H1 (cell line): ENCODE measurements around the gene RND3. TPM values are rescaled to one million over a fixed set of nuclear protein-coding genes. Genes with fewer than 3 reads are reported as not detected.
A peak's percentile ranks its signal among the peaks of the same experiment; 100 is the strongest.

Experiments
- CTCF ChIA-PET: fragments of 300-600 bp; sonication (Branson Sonifier 250); formaldehyde crosslinking; loops from one replicate; lab custom pipeline; 2021; ENCODE audit not compliant: partially characterized antibody; lab: Charles Lee
- POLR2A ChIA-PET: fragments of 300-600 bp; sonication (Branson Sonifier 250); formaldehyde crosslinking; loops from one replicate; lab custom pipeline; 2021; ENCODE audit warnings: inconsistent platforms; ENCODE audit not compliant: partially characterized antibody; lab: Charles Lee
- DNase-seq, 2 experiments: peaks; one replicate each; pipeline versions ENCODE4 v3.0.0 to v3.0.0-alpha.2; 2010 to 2022; ENCODE audit warnings: low spot score in 2 of 2, low read depth in 1 of 2, mixed read lengths in 1 of 2
- FAIRE-seq: peaks from 2 replicates; lab custom pipeline; 2011; peaks lifted over from hg19 to GRCh38; lab: Jason Lieb, UNC
- H2AFZ ChIP-seq: 2 replicates; pipeline ENCODE4 v1.8.1; 2012; ENCODE audit warnings: low read length, inconsistent platforms
- H2AK5ac ChIP-seq: 2 replicates; pipeline ENCODE4 v1.6.1; 2013; ENCODE audit warnings: low read depth, low read length
- H2BK120ac ChIP-seq: replicated peaks from 2 replicates; pipeline ENCODE3; 2013; ENCODE audit warnings: low read depth, low read length, inconsistent platforms
- H2BK12ac ChIP-seq: 2 replicates; pipeline ENCODE4 v1.6.1; 2013; ENCODE audit warnings: low read depth, low read length
- H2BK15ac ChIP-seq: 2 replicates; pipeline ENCODE4 v1.6.1; 2013; ENCODE audit warnings: low read length
- H2BK20ac ChIP-seq: 2 replicates; pipeline ENCODE4 v1.6.1; 2013; ENCODE audit warnings: low read length
- H2BK5ac ChIP-seq: 2 replicates; pipeline ENCODE4 v1.6.1; 2013; ENCODE audit warnings: low read depth, low read length
- H3K14ac ChIP-seq: 2 replicates; pipeline ENCODE4 v1.6.1; 2013; ENCODE audit warnings: inconsistent platforms; ENCODE audit not compliant: insufficient read length
- H3K18ac ChIP-seq: 2 replicates; pipeline ENCODE4 v1.6.1; 2013; ENCODE audit warnings: low read length; ENCODE audit errors: extremely low read depth
- H3K23ac ChIP-seq: 2 replicates; pipeline ENCODE4 v1.6.1; 2013; ENCODE audit warnings: inconsistent platforms; ENCODE audit not compliant: insufficient read length
- H3K23me2 ChIP-seq: 2 replicates; pipeline ENCODE4 v1.6.1; 2013; ENCODE audit warnings: low read depth, low read length
- H3K27ac ChIP-seq: 2 replicates; pipeline ENCODE4 v1.6.1; 2011; ENCODE audit warnings: low read depth, low read length, inconsistent platforms
- H3K27me3 ChIP-seq, 4 experiments: replicated peaks in 1 of 4; 1 replicate in 1 of 4; 2 replicates in 3 of 4; pipeline versions ENCODE4 v1.6.1 to v1.8.1; 2011 to 2013; ENCODE audit warnings: low read length in 3 of 4, mild to moderate bottlenecking in 3 of 4, inconsistent platforms in 2 of 4, mixed read lengths in 2 of 4, moderate library complexity in 1 of 4; ENCODE audit not compliant: control insufficient read depth in 3 of 4, insufficient read depth in 3 of 4; ENCODE audit errors: extremely low read depth in 1 of 4
- H3K36me3 ChIP-seq, 4 experiments: 2 replicates each; pipeline versions ENCODE4 v1.6.1 to v1.8.1; 2011 to 2013; ENCODE audit warnings: mild to moderate bottlenecking in 4 of 4, low read length in 3 of 4, moderate library complexity in 2 of 4, control low read depth in 1 of 4, inconsistent platforms in 1 of 4; ENCODE audit not compliant: insufficient read depth in 4 of 4, control insufficient read depth in 2 of 4
- H3K4ac ChIP-seq: replicated peaks from 2 replicates; pipeline ENCODE3; 2013; ENCODE audit warnings: low read length, low read depth, mixed read lengths, inconsistent platforms; ENCODE audit not compliant: insufficient read length
- H3K4me1 ChIP-seq, 4 experiments: replicated peaks in 1 of 4; 1 replicate in 1 of 4; 2 replicates in 3 of 4; pipeline versions ENCODE4 v1.6.1 to v1.8.1; 2011 to 2013; ENCODE audit warnings: low read length in 3 of 4, inconsistent platforms in 2 of 4, mixed read lengths in 1 of 4; ENCODE audit not compliant: insufficient read depth in 4 of 4, control insufficient read depth in 3 of 4
- H3K4me2 ChIP-seq, 2 experiments: 2 replicates each; pipeline versions ENCODE4 v1.6.1 to v1.8.1; 2011 to 2013; ENCODE audit warnings: low read depth in 2 of 2, low read length in 2 of 2, control low read depth in 1 of 2, inconsistent platforms in 1 of 2, mild to moderate bottlenecking in 1 of 2; ENCODE audit not compliant: insufficient read depth in 1 of 2
- H3K4me3 ChIP-seq, 4 experiments: fragments of 200-600, 300-600 bp in 1 of 4; sonication (generic), shearing (Covaris generic), sonication (Bioruptor Twin) in 1 of 4; 2 replicates each; pipeline versions ENCODE4 v1.5.1 to v1.8.1; 2011 to 2016; ENCODE audit warnings: low read length in 4 of 4, low read depth in 3 of 4, control low read depth in 2 of 4, inconsistent platforms in 2 of 4, mild to moderate bottlenecking in 2 of 4, mixed read lengths in 1 of 4, moderate library complexity in 1 of 4; ENCODE audit not compliant: insufficient read depth in 2 of 4; ENCODE audit errors: extremely low read depth in 1 of 4
- H3K56ac ChIP-seq: replicated peaks from 2 replicates; pipeline ENCODE3; 2013; ENCODE audit warnings: low read depth, mild to moderate bottlenecking, mixed read lengths, low read length, inconsistent platforms; ENCODE audit not compliant: insufficient read length
- H3K79me1 ChIP-seq: 2 replicates; pipeline ENCODE4 v1.6.1; 2013; ENCODE audit warnings: low read depth, low read length, control low read depth
- H3K79me2 ChIP-seq, 2 experiments: 2 replicates each; pipeline versions ENCODE4 v1.6.1 to v1.8.1; 2012 to 2013; ENCODE audit warnings: low read length in 2 of 2, mild to moderate bottlenecking in 2 of 2, inconsistent platforms in 1 of 2; ENCODE audit not compliant: insufficient read depth in 2 of 2, control insufficient read depth in 1 of 2
- H3K9ac ChIP-seq, 4 experiments: replicated peaks in 1 of 4; 1 replicate in 1 of 4; 2 replicates in 3 of 4; pipeline versions ENCODE4 v1.6.1 to v1.8.1; 2011 to 2013; ENCODE audit warnings: low read depth in 3 of 4, low read length in 3 of 4, control low read depth in 2 of 4, mild to moderate bottlenecking in 2 of 4, moderate library complexity in 2 of 4, inconsistent platforms in 1 of 4; ENCODE audit errors: extremely low read depth in 1 of 4
- H3K9me3 ChIP-seq, 2 experiments: 2 replicates each; pipeline versions ENCODE4 v1.6.1 to v1.8.1; 2012 to 2013; ENCODE audit warnings: mild to moderate bottlenecking in 2 of 2, moderate library complexity in 2 of 2, control low read depth in 1 of 2, inconsistent platforms in 1 of 2, low read depth in 1 of 2, low read length in 1 of 2, mixed read lengths in 1 of 2; ENCODE audit not compliant: insufficient read depth in 2 of 2
- H4K20me1 ChIP-seq, 2 experiments: replicated peaks in 1 of 2; 2 replicates each; pipeline versions ENCODE3 to v1.8.1; 2011 to 2013; ENCODE audit warnings: inconsistent platforms in 2 of 2, low read length in 2 of 2, mild to moderate bottlenecking in 1 of 2; ENCODE audit not compliant: insufficient read depth in 2 of 2, control insufficient read depth in 1 of 2
- H4K5ac ChIP-seq: 2 replicates; pipeline ENCODE4 v1.6.1; 2013; ENCODE audit warnings: low read length, low read depth, mixed read lengths, inconsistent platforms; ENCODE audit not compliant: insufficient read length
- H4K8ac ChIP-seq: 2 replicates; pipeline ENCODE4 v1.8.0; 2013; ENCODE audit warnings: mild to moderate bottlenecking, moderate library complexity, low read length, inconsistent platforms; ENCODE audit not compliant: insufficient read depth; ENCODE audit errors: extremely low read depth
- H4K91ac ChIP-seq: replicated peaks from 2 replicates; pipeline ENCODE3; 2013; ENCODE audit warnings: low read length, mixed read lengths, inconsistent platforms; ENCODE audit not compliant: insufficient read length
- ASH2L ChIP-seq: fragments of 200-600, 300-600 bp; sonication (generic); IDR thresholded peaks from one replicate; pipeline ENCODE4 v1.7.1; 2017; ENCODE audit warnings: low read length
- EP300 ChIP-seq, 2 experiments: IDR thresholded peaks; 1 replicate in 1 of 2; 2 replicates in 1 of 2; pipeline ENCODE4 v1.6.1; 2011 to 2012; ENCODE audit warnings: low read depth in 2 of 2, low read length in 2 of 2, mild to moderate bottlenecking in 2 of 2, borderline replicate concordance in 1 of 2, inconsistent platforms in 1 of 2, moderate library complexity in 1 of 2
- GTF2F1 ChIP-seq: IDR thresholded peaks from 2 replicates; pipeline ENCODE4 v1.6.1; 2012; ENCODE audit warnings: low read depth, low read length, improper control_type of control experiment, borderline replicate concordance
- NRF1 ChIP-seq: IDR thresholded peaks from 2 replicates; pipeline ENCODE4 v1.6.1; 2011; ENCODE audit warnings: mild to moderate bottlenecking, low read depth, low read length, improper control_type of control experiment
- POLR2AphosphoS5 ChIP-seq: IDR thresholded peaks from 2 replicates; pipeline ENCODE4 v1.6.1; 2011; ENCODE audit warnings: low read depth, low read length
- TAF1 ChIP-seq: IDR thresholded peaks from 2 replicates; pipeline ENCODE4 v1.6.1; 2011; ENCODE audit warnings: mild to moderate bottlenecking, low read depth, low read length
- WGBS, 2 experiments: shearing (Covaris generic) in 1 of 2; methylation state at CpG; one replicate each; pipeline versions ENCODE4 v1.1.6 to v1.1.7; 2013 to 2015; ENCODE audit warnings: low lambda C conversion rate in 2 of 2, mixed read lengths in 2 of 2, inconsistent platforms in 1 of 2, low coverage in 1 of 2, missing lambda C conversion rate in 1 of 2; ENCODE audit not compliant: insufficient replicate concordance in 2 of 2, insufficient coverage in 1 of 2, insufficient read length in 1 of 2; ENCODE audit errors: extremely low coverage in 1 of 2, missing lambda C conversion rate in 1 of 2; 5-methylcytosine and 5-hydroxymethylcytosine counted together
- polyA plus RNA-seq, 7 experiments: library from polyadenylated mRNA; depleted of rRNA in 3 of 7; stranded (reverse) in 5 of 7; unstranded in 2 of 7; fragments of >200 nt in 5 of 7; fragments of 200-250 nt in 2 of 7; gene quantifications; 1 replicate in 5 of 7; 2 replicates in 1 of 7; 4 replicates in 1 of 7; pipeline versions ENCODE4 v1.2.1 to v1.2.3, GENCODE V29; 2011 to 2013; ENCODE audit warnings: missing spikeins in 2 of 7, mixed read lengths in 2 of 7
- total RNA-seq: library from RNA; stranded (reverse); fragmentation: NEBNext Ultra II Directional; extraction: Animal tissue kit (Norgen Biotek cat#: 25700); gene quantifications from 2 replicates; pipeline ENCODE4 v1.2.1, GENCODE V29; 2021

RND3 gene
- total and polyA plus RNA-seq, 2 of the 8 experiments (the other 6 are each of a cell fraction or from before 2014, with no cell fraction given) = 12.2 to 25.6 TPM

DNA sequence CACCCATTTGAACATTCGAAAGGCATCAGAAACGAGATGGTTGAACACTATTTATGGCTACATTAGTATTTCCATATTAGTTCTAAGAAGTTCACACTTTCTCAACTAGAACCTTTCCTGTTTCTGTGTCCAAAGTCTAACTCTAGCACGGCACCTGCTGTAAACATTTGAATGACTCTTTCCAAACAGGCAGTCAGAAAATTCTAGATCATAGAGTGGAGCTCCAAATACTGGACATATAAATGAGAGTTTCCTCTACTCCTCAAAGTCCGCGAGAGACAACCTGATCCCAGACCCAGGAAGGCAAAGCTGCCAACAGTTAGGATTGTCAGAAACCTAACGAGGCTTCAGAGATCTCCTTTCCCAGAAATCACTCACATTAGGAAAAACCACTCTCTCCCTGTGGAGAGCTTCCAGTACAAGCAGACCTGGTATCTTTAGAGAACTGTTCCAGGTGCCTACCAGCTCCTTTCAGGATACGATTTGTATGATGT, 10.6 kb downstream of the RND3 start:
- H2BK15ac ChIP-seq = no peak overlapping the region
- H2BK12ac ChIP-seq = no peak overlapping the region
- no peak overlapping the region for H3K4me3 ChIP-seq
- peaks cover 2 to 31% (median 20%) of the 10 kb centered on the region in 4 experiments; a peak in 6 of 8 replicates for H3K36me3 ChIP-seq
- no peak overlapping the region; a peak in 1 of 4 replicates for H3K4me2 ChIP-seq
- H2BK5ac ChIP-seq = no peak overlapping the region
- H4K8ac ChIP-seq = no peak overlapping the region
- peaks cover 13 to 90% of the 10 kb centered on the region in 2 experiments for H3K79me2 ChIP-seq
- peaks cover 6% of the 10 kb centered on the region for H3K79me1 ChIP-seq
- no peak overlapping the region for H4K91ac ChIP-seq
- no peak overlapping the region for H2AK5ac ChIP-seq
- H4K5ac ChIP-seq = no peak overlapping the region
- ChIA-PET POLR2A (interaction anchor here (0.7 to 1.2 kb wide), 4 partner anchors 8 to 12 kb away, joined by 3 to 5 read pairs (median 3); no protein-coding TSS in a partner anchor), CTCF (interaction anchor here (0.7 to 0.8 kb wide), 2 partner anchors 10 to 71 kb away, joined by 4 read pairs; no protein-coding TSS in a partner anchor)
- FAIRE-seq (no peak), DNase-seq (no peak)
- H3K27ac ChIP-seq = no peak overlapping the region
- H3K23me2 ChIP-seq = no peaks in the 10 kb centered on the region
- no peak for TF ChIP-seq NRF1
- no peak for TF ChIP-seq GTF2F1
- TF ChIP-seq TAF1 = no peak
- TF ChIP-seq POLR2AphosphoS5 = no peak
- TF ChIP-seq ASH2L = no peak
- TF ChIP-seq EP300 (IDR thresholded peaks at IDR 0.05; ENCODE audit: borderline replicate concordance in 1 of 2, low read depth in 2 of 2, low read length in 2 of 2) = no peak
- H4K20me1 ChIP-seq = peaks cover 19 to 28% of the 10 kb centered on the region in 2 experiments
- no peak overlapping the region for H3K4ac ChIP-seq
- no peak overlapping the region for H3K56ac ChIP-seq
- H3K23ac ChIP-seq = no peak overlapping the region
- peak overlapping the region in 1 of 4 experiments; percentile 34; a peak in 1 of 7 replicates for H3K9ac ChIP-seq
- no peak overlapping the region for H2AFZ ChIP-seq
- no peaks in the 10 kb centered on the region for H3K27me3 ChIP-seq
- WGBS, 2 experiments = 90% methylated on average over 7 of the region's 7 CpGs; no CpG with 5 or more reads in 1 of the 2 experiments
- peaks cover 0 to 9% (median 8%) of the 10 kb centered on the region in 4 experiments; a peak in 6 of 7 replicates for H3K4me1 ChIP-seq
- H3K9me3 ChIP-seq = no peaks in the 10 kb centered on the region
- no peak overlapping the region for H3K18ac ChIP-seq
- no peak overlapping the region for H2BK120ac ChIP-seq
- no peak overlapping the region for H3K14ac ChIP-seq
- H2BK20ac ChIP-seq = no peak overlapping the region
